Choroid plexus epithelial cell (primary cell): ENCODE measurements around the gene MYO1F.

ENCODE experiments used
- DNase-seq: peaks from one replicate; pipeline ENCODE4 v3.0.0-alpha.2; 2010; ENCODE audit warnings: low read depth
- H3K4me3 ChIP-seq: 2 replicates; pipeline ENCODE4 v1.5.1; 2011; ENCODE audit warnings: low read depth, mild to moderate bottlenecking, control low read depth, low read length, moderate library complexity
- CTCF ChIP-seq: conservative IDR thresholded peaks from 2 replicates; pipeline ENCODE4 v1.5.1; 2011; ENCODE audit warnings: low read depth, mild to moderate bottlenecking, control low read depth, inconsistent platforms, low read length, moderate library complexity

Gene MYO1F

GRCh38 chr19:8485561-8486371 lies 91.5 kb downstream of the MYO1F start:
- H3K4me3 ChIP-seq, result no peak overlapping the region
- TF ChIP-seq CTCF, result no peak
- DNase-seq, result no peak

- no peak for TF ChIP-seq CTCF
- H3K4me3 ChIP-seq, result no peak overlapping the region
- DNase-seq, result no peak
These were observed 92.8 kb downstream of the MYO1F start for GRCh38 chr19:8484331-8484894.

- H3K4me3 ChIP-seq, result no peak overlapping the region
- no peak for DNase-seq
- no peak for TF ChIP-seq CTCF
These were observed 94.1 kb downstream of the MYO1F start for GRCh38 chr19:8483165-8483564.

GRCh38 chr19:8482696-8483095 lies 94.5 kb downstream of the MYO1F start:
- no peak for DNase-seq
- no peak for TF ChIP-seq CTCF
- H3K4me3 ChIP-seq, result no peak overlapping the region

- no peak for DNase-seq
- H3K4me3 ChIP-seq, result no peak overlapping the region
- no peak for TF ChIP-seq CTCF
These were observed 95.6 kb downstream of the MYO1F start for GRCh38 chr19:8481616-8482015.

- no peak for DNase-seq
- TF ChIP-seq CTCF, result no peak
These were observed 96.0 kb downstream of the MYO1F start for GRCh38 chr19:8481201-8481600.

GRCh38 chr19:8478598-8478997 lies 98.6 kb downstream of the MYO1F start:
- DNase-seq, result no peak
- TF ChIP-seq CTCF, result no peak
- H3K4me3 ChIP-seq, result no peak overlapping the region

More at GRCh38 chr19:8481201-8481600, 96.0 kb downstream of the MYO1F start:
- H3K4me3 ChIP-seq, result no peak overlapping the region
